Astrocyte (in vitro differentiated cells and primary cell): Measurements from ENCODE around the gene PRKG1. TPM values are rescaled to one million over a fixed set of nuclear protein-coding genes. Genes with fewer than 3 reads are reported as not detected.

ENCODE experiments used
- DNase-seq: peaks from one replicate; pipeline ENCODE4 v3.0.0-alpha.2; 2010; ENCODE audit warnings: low read depth
- FAIRE-seq: peaks from 2 replicates; lab custom pipeline; 2011; peaks lifted over from hg19 to GRCh38; lab: Jason Lieb, UNC
- H2AFZ ChIP-seq: 2 replicates; pipeline ENCODE4 v1.6.0; 2012; ENCODE audit warnings: low read depth, low read length, inconsistent platforms
- H3K27ac ChIP-seq: 2 replicates; pipeline ENCODE4 v1.5.1; 2011; ENCODE audit warnings: low read depth, low read length, inconsistent platforms
- H3K27me3 ChIP-seq: 2 replicates; pipeline ENCODE4 v1.6.0; 2011; ENCODE audit warnings: low read length, inconsistent platforms; ENCODE audit not compliant: insufficient read depth
- H3K36me3 ChIP-seq: 2 replicates; pipeline ENCODE4 v1.5.1; 2011; ENCODE audit warnings: low read length, inconsistent platforms; ENCODE audit not compliant: insufficient read depth
- H3K4me1 ChIP-seq: 2 replicates; pipeline ENCODE4 v1.5.1; 2011; ENCODE audit warnings: low read length, inconsistent platforms; ENCODE audit not compliant: insufficient read depth
- H3K4me2 ChIP-seq: 2 replicates; pipeline ENCODE4 v1.6.0; 2012; ENCODE audit warnings: low read length, inconsistent platforms
- H3K4me3 ChIP-seq: 2 replicates; pipeline ENCODE4 v1.5.1; 2011; ENCODE audit warnings: low read depth, mild to moderate bottlenecking, low read length, inconsistent platforms; ENCODE audit not compliant: insufficient read depth
- H3K79me2 ChIP-seq: 2 replicates; pipeline ENCODE4 v1.6.0; 2012; ENCODE audit warnings: mild to moderate bottlenecking, low read length, inconsistent platforms; ENCODE audit not compliant: insufficient read depth
- H3K9ac ChIP-seq: 2 replicates; pipeline ENCODE4 v1.6.0; 2012; ENCODE audit warnings: mild to moderate bottlenecking, low read length, inconsistent platforms
- H3K9me3 ChIP-seq: 2 replicates; pipeline ENCODE4 v1.5.1; 2012; ENCODE audit warnings: low read depth, mild to moderate bottlenecking, low read length, inconsistent platforms; ENCODE audit not compliant: insufficient read depth
- H4K20me1 ChIP-seq: 2 replicates; pipeline ENCODE4 v1.6.0; 2012; ENCODE audit warnings: low read length, inconsistent platforms; ENCODE audit not compliant: insufficient read depth
- H3K27ac Mint-ChIP-seq: one replicate; pipeline ENCODE4 v1.8.0; 2021; ENCODE audit warnings: mild to moderate bottlenecking, mixed read lengths; ENCODE audit not compliant: unreplicated experiment
- H3K27me3 Mint-ChIP-seq: one replicate; pipeline ENCODE4 v1.8.0; 2021; ENCODE audit warnings: low read depth, mixed read lengths; ENCODE audit not compliant: unreplicated experiment
- H3K36me3 Mint-ChIP-seq: one replicate; pipeline ENCODE4 v1.8.0; 2021; ENCODE audit warnings: low read depth, mixed read lengths; ENCODE audit not compliant: unreplicated experiment
- H3K4me1 Mint-ChIP-seq: one replicate; pipeline ENCODE4 v1.8.0; 2021; ENCODE audit warnings: low read depth, mixed read lengths; ENCODE audit not compliant: unreplicated experiment
- H3K4me3 Mint-ChIP-seq: one replicate; pipeline ENCODE4 v1.8.0; 2021; ENCODE audit warnings: mild to moderate bottlenecking, moderate library complexity, mixed read lengths; ENCODE audit not compliant: unreplicated experiment
- H3K9me3 Mint-ChIP-seq: one replicate; pipeline ENCODE4 v1.8.0; 2021; ENCODE audit warnings: mild to moderate bottlenecking, mixed read lengths; ENCODE audit not compliant: unreplicated experiment
- CTCF ChIP-seq: IDR thresholded peaks from 2 replicates; pipeline ENCODE4 v1.5.1; 2011; ENCODE audit warnings: low read depth, mild to moderate bottlenecking, inconsistent platforms, low read length, moderate library complexity; ENCODE audit not compliant: insufficient read depth
- EZH2 ChIP-seq: IDR thresholded peaks from 2 replicates; pipeline ENCODE4 v1.6.1; 2012; ENCODE audit warnings: mild to moderate bottlenecking, low read length, inconsistent platforms; ENCODE audit not compliant: insufficient read depth
- total RNA-seq: library from RNA; stranded (reverse); gene quantifications from 2 replicates; pipeline ENCODE4 v1.2.1, GENCODE V29; 2021

PRKG1 gene
- total RNA-seq, 1 donor from 2014 or later = 3.1 TPM

DNA sequence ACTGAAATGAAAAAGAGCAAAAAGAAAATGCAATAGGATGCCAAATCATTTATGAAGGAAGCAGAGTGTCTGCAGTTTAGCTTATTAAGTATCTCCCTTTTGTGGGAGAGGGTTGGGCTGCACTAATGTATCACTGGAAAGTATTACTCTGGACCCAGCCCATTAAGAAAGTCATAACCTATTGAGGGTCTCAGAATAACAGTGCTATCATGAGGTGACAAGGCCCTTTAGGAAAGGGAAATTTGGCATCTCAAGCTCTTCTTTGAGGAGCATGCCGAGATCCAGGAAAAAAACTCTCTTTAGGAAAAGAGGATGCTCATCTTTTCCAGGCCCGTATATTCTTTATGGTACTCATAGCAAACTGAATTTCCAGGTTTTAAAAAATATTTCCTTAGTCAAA, 114.6 kb downstream of the PRKG1 start:
- H3K4me1 Mint-ChIP-seq = no peaks in the 10 kb centered on the region
- Histone ChIP-seq H3K27ac (no peak overlapping the region), H4K20me1 (no peaks in the 10 kb centered on the region), H3K36me3 (no peaks in the 10 kb centered on the region), H3K4me1 (no peaks in the 10 kb centered on the region), H3K27me3 (no peaks in the 10 kb centered on the region), H3K9me3 (no peaks in the 10 kb centered on the region), H3K79me2 (no peaks in the 10 kb centered on the region), H3K4me3 (no peak overlapping the region), H3K4me2 (no peak overlapping the region), H3K9ac (no peak overlapping the region), H2AFZ (no peak overlapping the region)
- FAIRE-seq = no peak
- no peak overlapping the region for H3K4me3 Mint-ChIP-seq
- no peaks in the 10 kb centered on the region for H3K9me3 Mint-ChIP-seq
- TF ChIP-seq EZH2 (no peak), CTCF (no peak)
- DNase-seq = no peak
- H3K27ac Mint-ChIP-seq = no peak overlapping the region
- H3K36me3 Mint-ChIP-seq = no peaks in the 10 kb centered on the region
- no peaks in the 10 kb centered on the region for H3K27me3 Mint-ChIP-seq

DNA sequence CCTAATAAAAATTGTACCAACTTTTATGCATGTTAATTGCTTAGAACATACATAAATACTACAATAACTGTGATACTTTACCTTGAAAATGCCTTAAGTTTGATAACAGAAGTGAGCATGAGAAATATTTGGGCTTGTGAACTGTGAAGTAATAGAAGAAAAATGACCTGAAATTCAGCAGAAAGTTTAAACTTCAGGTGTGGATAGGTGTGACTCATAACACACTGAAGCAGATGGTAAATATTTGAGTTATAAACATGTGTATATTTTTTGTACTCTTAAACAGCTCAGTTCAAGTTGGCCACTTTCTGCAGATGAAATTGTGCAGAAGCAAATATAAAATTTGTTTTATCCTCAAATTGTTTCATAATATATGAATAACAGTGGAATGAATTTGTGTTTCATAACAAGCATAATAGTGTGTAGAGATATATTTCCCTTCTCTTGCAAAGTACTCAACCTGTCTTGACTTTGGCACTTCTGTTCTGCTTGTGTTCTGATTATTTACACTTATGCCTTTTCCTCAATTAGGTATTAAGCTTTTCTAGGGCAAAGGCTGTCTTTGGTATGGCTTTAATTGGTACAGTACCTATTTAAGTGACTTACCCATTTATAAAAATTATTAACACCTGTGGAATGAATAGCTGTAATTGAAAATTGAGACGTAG, 122.4 kb downstream of the PRKG1 start:
- H2AFZ ChIP-seq = no peak overlapping the region
- DNase-seq (no peak), FAIRE-seq (no peak)
- no peaks in the 10 kb centered on the region for H4K20me1 ChIP-seq
- no peaks in the 10 kb centered on the region for H3K4me1 ChIP-seq
- Mint-ChIP-seq H3K27ac (no peak overlapping the region), H3K9me3 (no peaks in the 10 kb centered on the region), H3K27me3 (peaks cover 2% of the 10 kb centered on the region), H3K4me1 (no peaks in the 10 kb centered on the region), H3K4me3 (no peak overlapping the region), H3K36me3 (no peaks in the 10 kb centered on the region)
- no peak overlapping the region for H3K9ac ChIP-seq
- no peaks in the 10 kb centered on the region for H3K36me3 ChIP-seq
- H3K27me3 ChIP-seq = no peaks in the 10 kb centered on the region
- H3K27ac ChIP-seq = no peak overlapping the region
- no peak overlapping the region for H3K4me3 ChIP-seq
- no peak overlapping the region for H3K4me2 ChIP-seq
- H3K79me2 ChIP-seq = no peaks in the 10 kb centered on the region
- TF ChIP-seq EZH2 (no peak), CTCF (no peak)
- H3K9me3 ChIP-seq = no peaks in the 10 kb centered on the region

GRCh38 chr10:51198170-51198569, 123.9 kb downstream of the PRKG1 start:
- no peaks in the 10 kb centered on the region for H3K9me3 Mint-ChIP-seq
- H3K4me1 Mint-ChIP-seq = no peaks in the 10 kb centered on the region
- no peaks in the 10 kb centered on the region for H3K9me3 ChIP-seq
- no peak for TF ChIP-seq CTCF
- TF ChIP-seq EZH2 = no peak
- H3K4me3 ChIP-seq = no peak overlapping the region
- DNase-seq (no peak), FAIRE-seq (no peak)
- no peaks in the 10 kb centered on the region for H3K27me3 ChIP-seq
- no peak overlapping the region for H2AFZ ChIP-seq
- no peak overlapping the region for H3K27ac Mint-ChIP-seq
- H3K79me2 ChIP-seq = no peaks in the 10 kb centered on the region
- no peak overlapping the region for H3K27ac ChIP-seq
- H4K20me1 ChIP-seq = no peaks in the 10 kb centered on the region
- H3K9ac ChIP-seq = no peak overlapping the region
- no peak overlapping the region for H3K4me3 Mint-ChIP-seq
- H3K27me3 Mint-ChIP-seq = peaks cover 2% of the 10 kb centered on the region
- H3K4me2 ChIP-seq = no peak overlapping the region
- H3K36me3 ChIP-seq = no peaks in the 10 kb centered on the region
- no peaks in the 10 kb centered on the region for H3K4me1 ChIP-seq
- H3K36me3 Mint-ChIP-seq = no peaks in the 10 kb centered on the region
